ENCODE results near the gene KLHL3. TPM values are rescaled to one million over a fixed set of nuclear protein-coding genes. Genes with fewer than 3 reads are reported as not detected.

The KLHL3 gene
- total RNA-seq, 1 experiment from 2014 or later: 2.9 TPM

- H4K20me1 ChIP-seq (ENCODE audit: low read length): no peaks in the 10 kb centered on the region
- no peaks in the 10 kb centered on the region for H3F3A ChIP-seq (ENCODE audit: low read length, unreplicated experiment)
- POLR2A ChIA-PET (ENCODE audit: unreplicated experiment): no interaction called here
- DNase-seq: peak; percentile 73
- H3K36me3 ChIP-seq (ENCODE audit: low read depth, low read length): no peaks in the 10 kb centered on the region
- no peaks in the 10 kb centered on the region for H3K27me3 ChIP-seq (ENCODE audit: low read length)
- no peaks in the 10 kb centered on the region for H3K9me2 ChIP-seq (replicated peaks; ENCODE audit: low read length)
- H3K27ac ChIP-seq (ENCODE audit: low read length): no peak overlapping the region
- H3K9me3 ChIP-seq (ENCODE audit: low read length): no peaks in the 10 kb centered on the region
- H2AFZ ChIP-seq (ENCODE audit: low read length): no peak overlapping the region
- peak; percentile 86 for TF ChIP-seq CTCF (conservative IDR thresholded peaks at IDR 0.05; ENCODE audit: low read depth, low read length)
- TF ChIP-seq EZH2phosphoT487 (IDR thresholded peaks at IDR 0.05; ENCODE audit: borderline replicate concordance, low read length): no peak
- peak; percentile 78 for ATAC-seq
- BruUV-seq (replicated peaks): no TSS peak
- H3K4me2 ChIP-seq (ENCODE audit: low read length): no peak overlapping the region
- intact Hi-C loops (cut with micrococcal nuclease): loop anchor here (1.0 to 10.0 kb wide), 4 partner anchors 31 to 439 kb away; no protein-coding TSS in a partner anchor
- H3K9ac ChIP-seq (ENCODE audit: low read length): no peak overlapping the region
- no peaks in the 10 kb centered on the region for H3K79me2 ChIP-seq (ENCODE audit: low read length)
- H3K4me1 ChIP-seq (ENCODE audit: insufficient read depth, low read length): peaks cover 17% of the 10 kb centered on the region
- H3K4me3 ChIP-seq (ENCODE audit: low read length): no peak overlapping the region
- CTCF ChIA-PET: interaction anchor here (1.1 to 1.4 kb wide), 5 partner anchors 30 to 440 kb away, joined by 4 to 7 read pairs (median 6); partner anchors contain the start of gene KLHL3
Observed at GRCh38 chr5:137629646-137630045, 106.2 kb downstream of the KLHL3 start.

GRCh38 chr5:137627706-137628105, 108.2 kb downstream of the KLHL3 start:
- H3K9me2 ChIP-seq (replicated peaks; ENCODE audit: low read length): no peaks in the 10 kb centered on the region
- no peaks in the 10 kb centered on the region for H3K36me3 ChIP-seq (ENCODE audit: low read depth, low read length)
- intact Hi-C loops (cut with micrococcal nuclease): loop anchor here (2.0 to 10.0 kb wide), 3 partner anchors 109 to 441 kb away; partner anchors contain the start of gene KLHL3
- peak; percentile 13; the same call in 1 of the 2 replicates for ATAC-seq
- peak overlapping the region; percentile 37 for H3K27ac ChIP-seq (ENCODE audit: low read length)
- H3K4me1 ChIP-seq (ENCODE audit: insufficient read depth, low read length): peaks cover 21% of the 10 kb centered on the region
- TF ChIP-seq CTCF (conservative IDR thresholded peaks at IDR 0.05; ENCODE audit: low read depth, low read length) (no peak), EZH2phosphoT487 (IDR thresholded peaks at IDR 0.05; ENCODE audit: borderline replicate concordance, low read length) (no peak), EZH2 (IDR thresholded peaks at IDR 0.05; ENCODE audit: low read length, unreplicated experiment) (no peak)
- ChIA-PET CTCF (interaction anchor here (1.0 kb wide), 1 partner anchor 115 kb away, joined by 3 read pairs; no protein-coding TSS in a partner anchor), POLR2A (ENCODE audit: unreplicated experiment) (no interaction called here)
- no peaks in the 10 kb centered on the region for H3K79me2 ChIP-seq (ENCODE audit: low read length)
- no peaks in the 10 kb centered on the region for H3K9me3 ChIP-seq (ENCODE audit: low read length)
- peak overlapping the region; percentile 32 for H3K4me2 ChIP-seq (ENCODE audit: low read length)
- no peak overlapping the region for H2AFZ ChIP-seq (ENCODE audit: low read length)
- H4K20me1 ChIP-seq (ENCODE audit: low read length): no peaks in the 10 kb centered on the region
- no peak for DNase-seq
- no peaks in the 10 kb centered on the region for H3K27me3 ChIP-seq (ENCODE audit: low read length)
- H3F3A ChIP-seq (ENCODE audit: low read length, unreplicated experiment): no peaks in the 10 kb centered on the region
- H3K4me3 ChIP-seq (ENCODE audit: low read length): no peak overlapping the region
- H3K9ac ChIP-seq (ENCODE audit: low read length): no peak overlapping the region
- BruUV-seq (replicated peaks): no TSS peak

- intact Hi-C loops (cut with micrococcal nuclease): loop anchor here (2.0 to 10.0 kb wide), 2 partner anchors 110 to 198 kb away; partner anchors contain the start of gene KLHL3
- TF ChIP-seq CTCF (conservative IDR thresholded peaks at IDR 0.05; ENCODE audit: low read depth, low read length) (no peak), EZH2phosphoT487 (IDR thresholded peaks at IDR 0.05; ENCODE audit: borderline replicate concordance, low read length) (no peak), EZH2 (IDR thresholded peaks at IDR 0.05; ENCODE audit: low read length, unreplicated experiment) (no peak)
- Histone ChIP-seq H3K9me3 (ENCODE audit: low read length) (no peaks in the 10 kb centered on the region), H3K4me2 (ENCODE audit: low read length) (peak overlapping the region; percentile 32), H3F3A (ENCODE audit: low read length, unreplicated experiment) (no peaks in the 10 kb centered on the region), H3K36me3 (ENCODE audit: low read depth, low read length) (no peaks in the 10 kb centered on the region), H3K9ac (ENCODE audit: low read length) (no peak overlapping the region), H3K27me3 (ENCODE audit: low read length) (no peaks in the 10 kb centered on the region), H3K79me2 (ENCODE audit: low read length) (no peaks in the 10 kb centered on the region), H4K20me1 (ENCODE audit: low read length) (no peaks in the 10 kb centered on the region), H3K9me2 (replicated peaks; ENCODE audit: low read length) (no peaks in the 10 kb centered on the region), H2AFZ (ENCODE audit: low read length) (no peak overlapping the region), H3K4me1 (ENCODE audit: insufficient read depth, low read length) (peaks cover 25% of the 10 kb centered on the region), H3K4me3 (ENCODE audit: low read length) (no peak overlapping the region), H3K27ac (ENCODE audit: low read length) (peak overlapping the region; percentile 37)
- peak; percentile 82 for ATAC-seq
- ChIA-PET CTCF (interaction anchor here (0.7 kb wide), 1 partner anchor 261 kb away, joined by 18 read pairs; no protein-coding TSS in a partner anchor), POLR2A (ENCODE audit: unreplicated experiment) (no interaction called here)
- no TSS peak for BruUV-seq (replicated peaks)
- DNase-seq: peak; percentile 81
Observed at GRCh38 chr5:137627293-137627692, 108.6 kb downstream of the KLHL3 start.

Measured in PC-3 (cell line).